Activated CD8-positive, alpha-beta T cell treated with anti-CD3 and anti-CD28 coated beads for 36 hours (primary cell): ENCODE measurements around the gene AXIN1. TPM values are rescaled to one million over a fixed set of nuclear protein-coding genes. Genes with fewer than 3 reads are reported as not detected.

Experiments used
- ATAC-seq: fragments of 200-7000 bp; cut with Tn5 transposase; one replicate; pipeline ENCODE4 v1.10.0; 2021; ENCODE audit warnings: mild to moderate bottlenecking, moderate library complexity
- CTCF ChIA-PET: fragments of 350-600 bp; sonication (Branson Sonifier 250); formaldehyde crosslinking; loops from one replicate; lab custom pipeline; 2021; ENCODE audit warnings: antibody characterized with exemption; lab: Charles Lee
- POLR2A ChIA-PET: fragments of 350-600 bp; sonication (Branson Sonifier 250); formaldehyde crosslinking; loops from one replicate; lab custom pipeline; 2021; ENCODE audit warnings: antibody characterized with exemption; lab: Charles Lee
- DNase-seq: peaks from one replicate; pipeline ENCODE4 v3.0.0-alpha.2; 2020
- H3K27ac Mint-ChIP-seq: one replicate; pipeline ENCODE4 v1.8.0; 2021; ENCODE audit warnings: mild to moderate bottlenecking, mixed read lengths
- H3K27me3 Mint-ChIP-seq: one replicate; pipeline ENCODE4 v1.8.0; 2021; ENCODE audit warnings: mixed read lengths
- H3K36me3 Mint-ChIP-seq: one replicate; pipeline ENCODE4 v1.8.0; 2021; ENCODE audit warnings: low read depth, mixed read lengths
- H3K4me1 Mint-ChIP-seq: one replicate; pipeline ENCODE4 v1.8.0; 2021; ENCODE audit warnings: low read depth, mixed read lengths
- H3K4me3 Mint-ChIP-seq: one replicate; pipeline ENCODE4 v1.8.0; 2021; ENCODE audit warnings: mild to moderate bottlenecking, moderate library complexity, mixed read lengths
- H3K9me3 Mint-ChIP-seq: one replicate; pipeline ENCODE4 v1.8.0; 2021; ENCODE audit warnings: mixed read lengths
- intact Hi-C: fragments of 100-400 bp; cut with micrococcal nuclease; formaldehyde crosslinking; loops from one replicate; pipeline ENCODE4 v1.10.0; 2022
- total RNA-seq, 2 experiments: library from RNA; stranded (reverse); gene quantifications; one replicate each; pipeline ENCODE4 v1.2.3, GENCODE V29; 2021
- TF ChIP-seq, protein P1 (sequence below): fragments of 200-600 bp; IDR thresholded peaks from one replicate; pipeline ENCODE4 v1.8.0; 2022; ENCODE audit warnings: antibody characterized with exemption, mild to moderate bottlenecking

AXIN1 gene
- total RNA-seq, 2 experiments from 2014 or later, result 24.1 to 24.9 TPM

DNA sequence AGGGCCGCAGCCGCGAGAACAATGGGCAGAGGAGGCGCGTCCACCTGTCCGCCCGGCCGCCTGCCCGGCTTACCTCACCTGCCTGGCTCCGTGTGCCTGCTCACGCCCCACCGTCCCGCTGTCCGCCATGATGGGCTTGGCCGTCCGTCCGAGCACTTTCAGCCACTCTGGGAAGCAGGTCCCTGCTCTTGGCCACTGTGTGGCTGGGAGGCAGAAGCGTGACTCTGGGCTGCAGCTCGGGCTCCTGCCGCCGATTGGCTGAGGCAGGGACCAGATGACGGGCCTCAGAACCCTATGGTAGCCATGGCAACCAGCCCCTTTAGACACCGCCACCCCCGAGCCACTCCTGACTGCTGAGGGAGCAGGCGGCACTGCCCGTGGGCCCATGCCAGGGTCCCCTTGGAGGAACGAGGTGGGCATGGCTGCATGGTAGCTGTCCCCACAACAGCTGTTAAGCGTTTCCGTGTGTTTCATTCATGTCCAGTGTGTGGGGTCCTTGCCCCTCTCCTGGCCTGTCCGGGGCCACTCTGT, 8.9 kb upstream of the AXIN1 start:
- Mint-ChIP-seq H3K4me1 (peaks cover 6% of the 10 kb centered on the region), H3K36me3 (no peaks in the 10 kb centered on the region)

DNA sequence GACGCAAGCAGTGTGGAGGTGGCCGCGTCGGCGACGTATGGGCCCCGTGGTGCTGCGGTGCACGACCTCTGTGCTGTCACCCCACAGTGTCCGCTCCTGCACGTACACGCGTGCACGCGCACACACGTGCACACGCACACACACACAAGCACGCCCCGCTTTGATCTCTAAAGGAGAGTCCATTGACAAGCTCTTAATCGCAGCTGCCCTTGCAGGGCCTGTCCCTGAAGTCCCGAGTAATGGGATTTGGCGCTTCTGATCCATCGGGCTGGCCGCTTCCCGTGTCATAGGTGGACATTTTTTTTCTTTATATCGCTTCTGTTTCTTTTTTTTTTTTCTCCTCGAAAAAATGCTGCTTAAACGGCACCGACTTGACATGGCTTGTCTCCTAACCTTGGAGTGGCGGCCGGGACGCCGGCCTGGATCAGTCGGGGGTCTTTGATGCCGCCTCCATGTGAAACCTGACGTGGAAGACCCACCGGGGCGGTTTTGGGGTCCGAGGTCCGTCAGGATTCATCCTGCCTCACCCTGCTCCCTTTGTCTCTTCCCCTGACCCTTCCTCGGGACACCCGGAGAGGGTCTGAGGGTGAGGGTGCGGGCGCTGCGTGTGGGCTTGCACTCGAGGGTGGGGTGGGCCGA, 8.3 kb upstream of the AXIN1 start:
- TF ChIP-seq, protein P1, sequence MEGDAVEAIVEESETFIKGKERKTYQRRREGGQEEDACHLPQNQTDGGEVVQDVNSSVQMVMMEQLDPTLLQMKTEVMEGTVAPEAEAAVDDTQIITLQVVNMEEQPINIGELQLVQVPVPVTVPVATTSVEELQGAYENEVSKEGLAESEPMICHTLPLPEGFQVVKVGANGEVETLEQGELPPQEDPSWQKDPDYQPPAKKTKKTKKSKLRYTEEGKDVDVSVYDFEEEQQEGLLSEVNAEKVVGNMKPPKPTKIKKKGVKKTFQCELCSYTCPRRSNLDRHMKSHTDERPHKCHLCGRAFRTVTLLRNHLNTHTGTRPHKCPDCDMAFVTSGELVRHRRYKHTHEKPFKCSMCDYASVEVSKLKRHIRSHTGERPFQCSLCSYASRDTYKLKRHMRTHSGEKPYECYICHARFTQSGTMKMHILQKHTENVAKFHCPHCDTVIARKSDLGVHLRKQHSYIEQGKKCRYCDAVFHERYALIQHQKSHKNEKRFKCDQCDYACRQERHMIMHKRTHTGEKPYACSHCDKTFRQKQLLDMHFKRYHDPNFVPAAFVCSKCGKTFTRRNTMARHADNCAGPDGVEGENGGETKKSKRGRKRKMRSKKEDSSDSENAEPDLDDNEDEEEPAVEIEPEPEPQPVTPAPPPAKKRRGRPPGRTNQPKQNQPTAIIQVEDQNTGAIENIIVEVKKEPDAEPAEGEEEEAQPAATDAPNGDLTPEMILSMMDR, result no peak
- H3K36me3 Mint-ChIP-seq, result no peaks in the 10 kb centered on the region
- H3K27ac Mint-ChIP-seq, result no peak overlapping the region
- DNase-seq (no peak), ATAC-seq (no peak)
- no peaks in the 10 kb centered on the region for H3K27me3 Mint-ChIP-seq
- intact Hi-C loops, result no loop called here
- POLR2A ChIA-PET, result interaction anchor here (1.2 to 1.3 kb wide), 2 partner anchors 8 to 243 kb away, joined by 3 read pairs; partner anchors contain the start of gene AXIN1
- H3K9me3 Mint-ChIP-seq, result no peaks in the 10 kb centered on the region
- no peak overlapping the region for H3K4me3 Mint-ChIP-seq
- peaks cover 6% of the 10 kb centered on the region for H3K4me1 Mint-ChIP-seq
- CTCF ChIA-PET, result interaction anchor here (1.1 to 2.3 kb wide), 6 partner anchors 126 to 290 kb away, joined by 4 to 18 read pairs (median 10); partner anchors contain the start of genes FAM234A and LUC7L

More for the DNA sequence above, 8.9 kb upstream of the AXIN1 start:
- intact Hi-C loops, result no loop called here
- DNase-seq, result no peak
- CTCF ChIA-PET, result interaction anchor here (0.5 to 2.4 kb wide), 16 partner anchors 9 to 296 kb away, joined by 3 to 20 read pairs (median 6); partner anchors contain the start of genes FAM234A, LUC7L and MRPL28
- no peak for ATAC-seq
- Mint-ChIP-seq H3K27me3 (no peaks in the 10 kb centered on the region), H3K4me3 (no peak overlapping the region), H3K9me3 (no peaks in the 10 kb centered on the region), H3K27ac (no peak overlapping the region)
- TF ChIP-seq, protein P1, result no peak
- POLR2A ChIA-PET, result interaction anchor here (1.2 to 1.3 kb wide), 2 partner anchors 9 to 244 kb away, joined by 3 read pairs; partner anchors contain the start of gene AXIN1

DNA sequence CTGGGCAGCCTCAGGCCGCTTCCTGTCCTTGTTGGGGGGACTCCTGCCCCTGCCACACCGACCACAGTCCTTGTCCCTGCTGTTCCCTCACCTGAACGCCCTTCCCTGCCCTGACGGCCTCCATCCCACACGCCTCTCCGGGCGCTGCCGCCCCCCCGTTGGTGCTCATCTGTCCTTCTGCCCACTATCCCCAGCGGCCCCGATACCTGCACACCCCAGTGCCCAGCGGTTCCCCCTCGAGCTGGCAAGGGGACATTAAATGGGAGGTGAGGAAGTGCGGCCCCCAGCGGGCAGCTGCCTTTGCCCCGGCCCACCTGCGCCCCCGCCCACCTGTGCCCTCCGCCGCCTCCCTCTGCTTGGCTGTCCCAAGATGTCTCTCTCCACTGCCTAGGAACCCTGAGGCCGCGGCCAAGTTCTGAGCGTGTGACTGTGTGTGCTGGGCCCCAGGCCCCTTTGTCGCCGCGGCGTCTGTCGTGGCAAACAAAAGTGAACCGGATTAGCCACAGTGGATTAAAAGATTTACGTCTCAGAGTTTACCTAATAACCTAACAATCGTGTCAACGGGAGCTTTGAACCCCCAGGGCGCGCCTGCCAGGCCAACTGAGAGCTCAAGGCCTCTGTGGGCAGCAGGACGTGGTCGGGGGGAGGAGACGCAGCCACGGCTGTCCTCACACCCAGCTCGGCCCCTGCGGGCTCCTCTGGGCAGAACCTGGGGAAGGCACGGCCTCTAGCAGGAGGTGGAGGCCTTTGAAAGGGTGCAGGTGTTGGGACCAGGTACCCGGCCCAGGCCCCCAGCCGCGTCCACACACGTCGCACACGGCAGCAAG, 7.6 kb upstream of the AXIN1 start:
- POLR2A ChIA-PET, result no interaction called here

DNA sequence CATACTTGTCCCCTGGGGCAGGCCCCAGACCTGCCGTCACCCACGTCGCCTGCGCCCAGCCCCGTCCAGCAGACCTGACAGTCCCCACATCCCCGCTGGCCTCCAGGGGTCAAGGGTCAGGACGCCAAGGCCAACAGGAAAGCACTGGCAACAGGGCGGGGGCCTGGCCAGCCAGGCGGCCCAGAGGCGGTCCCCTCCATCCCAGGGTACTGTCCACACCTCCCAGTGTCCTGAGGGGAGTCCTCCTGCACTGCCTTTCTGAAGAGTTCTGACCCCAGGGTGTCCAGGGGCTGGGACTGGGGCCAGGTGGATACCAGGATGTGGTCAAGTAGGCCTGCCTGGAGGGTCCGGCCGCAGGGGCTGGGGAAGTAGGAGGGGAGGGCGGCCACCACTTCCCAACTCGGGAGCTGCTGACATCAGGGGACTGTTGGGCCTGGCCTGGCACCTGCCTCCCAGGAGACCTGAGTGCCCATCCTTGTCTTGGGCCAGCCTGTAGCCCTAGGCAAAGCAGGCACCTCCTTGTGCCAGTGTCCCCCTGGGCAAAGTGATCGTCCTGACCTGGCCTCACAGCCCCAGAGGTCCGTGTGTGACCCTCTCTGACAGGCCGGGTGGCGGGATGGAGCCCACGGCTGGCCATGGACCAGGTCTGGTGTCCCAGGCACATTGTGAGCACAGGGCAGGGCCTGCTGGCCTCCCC, 6.7 kb upstream of the AXIN1 start:
- Mint-ChIP-seq H3K27ac (no peak overlapping the region), H3K4me1 (peaks cover 16% of the 10 kb centered on the region), H3K36me3 (no peaks in the 10 kb centered on the region), H3K9me3 (no peaks in the 10 kb centered on the region), H3K27me3 (no peaks in the 10 kb centered on the region), H3K4me3 (no peak overlapping the region)
- ATAC-seq, result no peak
- ChIA-PET CTCF (no interaction called here), POLR2A (no interaction called here)
- TF ChIP-seq, protein P1, result no peak
- intact Hi-C loops, result loop anchor here (10.0 kb wide), 1 partner anchor 124 kb away; the partner anchor contains the start of gene FAM234A
- no peak for DNase-seq

More for the DNA sequence above, 7.6 kb upstream of the AXIN1 start:
- CTCF ChIA-PET, result no interaction called here
- intact Hi-C loops, result loop anchor here (10.0 kb wide), 1 partner anchor 125 kb away; the partner anchor contains the start of gene FAM234A
- Mint-ChIP-seq H3K4me1 (peaks cover 11% of the 10 kb centered on the region), H3K27me3 (no peaks in the 10 kb centered on the region), H3K27ac (no peak overlapping the region), H3K36me3 (no peaks in the 10 kb centered on the region), H3K9me3 (no peaks in the 10 kb centered on the region), H3K4me3 (no peak overlapping the region)
- ATAC-seq (no peak), DNase-seq (no peak)
- TF ChIP-seq, protein P1, result no peak
